Measurements from ENCODE around the gene PLEKHA6.

- TF ChIP-seq SPI1 (IDR thresholded peaks at IDR 0.05; ENCODE audit: borderline replicate concordance, low read depth), result no peak
- TF ChIP-seq POLR2AphosphoS5 (IDR thresholded peaks at IDR 0.05; ENCODE audit: low read depth), result no peak
Measured at GRCh38 chr1:204251926-204252689, 107.6 kb downstream of the PLEKHA6 start.
